Suprapubic skin (tissue), 4 donors: ENCODE results near the gene DSTN. TPM values are rescaled to one million over a fixed set of nuclear protein-coding genes. Genes with fewer than 3 reads are reported as not detected.
A peak's percentile ranks its signal among the peaks of the same experiment; 100 is the strongest.

Experiments used
- DNase-seq, 2 donors: peaks; one replicate each; pipeline ENCODE4 v3.0.0-alpha.2; 2019; ENCODE audit warnings: low spot score in 2 of 2
- H3K27ac ChIP-seq: fragments of 200-600 bp; sonication (generic); one replicate; pipeline ENCODE4 v1.5.1; 2019
- H3K27me3 ChIP-seq: fragments of 200-600 bp; sonication (generic); one replicate; pipeline ENCODE4 v1.5.1; 2019
- H3K36me3 ChIP-seq: fragments of 200-600 bp; sonication (generic); one replicate; pipeline ENCODE4 v1.5.1; 2019
- H3K4me1 ChIP-seq: fragments of 200-600 bp; sonication (generic); one replicate; pipeline ENCODE4 v1.5.1; 2019
- H3K4me3 ChIP-seq: fragments of 200-600 bp; sonication (generic); one replicate; pipeline ENCODE4 v1.5.1; 2019; ENCODE audit warnings: mild to moderate bottlenecking
- H3K9me3 ChIP-seq: fragments of 200-600 bp; sonication (generic); one replicate; pipeline ENCODE4 v1.5.1; 2019
- CTCF ChIP-seq, 2 donors: fragments of 200-600 bp in 1 of 2; fragments of 450-650 bp in 1 of 2; sonication (generic) in 1 of 2; IDR thresholded peaks; one replicate each; pipeline ENCODE4 v1.5.1; 2016 to 2019; ENCODE audit warnings: antibody characterized with exemption in 2 of 2, mild to moderate bottlenecking in 1 of 2, moderate library complexity in 1 of 2
- EP300 ChIP-seq: sonication (generic); formaldehyde crosslinking; IDR thresholded peaks from one replicate; pipeline ENCODE4 v1.6.1; 2017; ENCODE audit warnings: antibody characterized with exemption
- POLR2A ChIP-seq, 2 donors: fragments of 450-650 bp; IDR thresholded peaks; one replicate each; pipeline ENCODE4 v1.6.1; 2017; ENCODE audit warnings: antibody characterized with exemption in 2 of 2, mild to moderate bottlenecking in 2 of 2, moderate library complexity in 2 of 2
- POLR2AphosphoS5 ChIP-seq, 3 donors: sonication (generic); formaldehyde crosslinking; IDR thresholded peaks; one replicate each; pipeline ENCODE4 v1.6.1; 2017; ENCODE audit warnings: antibody characterized with exemption in 3 of 3
- whole genome bisulfite sequencing: methylation state at CpG from one replicate; pipeline ENCODE4 v1.1.5; 2018; 5-methylcytosine and 5-hydroxymethylcytosine counted together
- total RNA-seq, 4 donors: library from RNA; depleted of rRNA; stranded (reverse); fragments of >200 nt; gene quantifications; one replicate each; pipeline ENCODE4 v1.1.0, GENCODE V29; 2016

The DSTN gene
- total RNA-seq, 4 donors from 2014 or later, result 186 to 301 (median 258) TPM

- Histone ChIP-seq H3K36me3 (no peaks in the 10 kb centered on the region), H3K9me3 (no peaks in the 10 kb centered on the region), H3K27ac (peak overlapping the region; percentile 57), H3K4me1 (peaks cover 12% of the 10 kb centered on the region), H3K4me3 (no peak overlapping the region), H3K27me3 (no peaks in the 10 kb centered on the region)
- TF ChIP-seq POLR2A (IDR thresholded peaks at IDR 0.05) (no peak), CTCF (IDR thresholded peaks at IDR 0.05) (no peak), POLR2AphosphoS5 (IDR thresholded peaks at IDR 0.05) (no peak), EP300 (no peak)
- WGBS, result 54% methylated on average over 5 of the region's 5 CpGs
- DNase-seq, result no peak
Observed at GRCh38 chr20:17543531-17544131, 26.2 kb upstream of the DSTN start.

DNA sequence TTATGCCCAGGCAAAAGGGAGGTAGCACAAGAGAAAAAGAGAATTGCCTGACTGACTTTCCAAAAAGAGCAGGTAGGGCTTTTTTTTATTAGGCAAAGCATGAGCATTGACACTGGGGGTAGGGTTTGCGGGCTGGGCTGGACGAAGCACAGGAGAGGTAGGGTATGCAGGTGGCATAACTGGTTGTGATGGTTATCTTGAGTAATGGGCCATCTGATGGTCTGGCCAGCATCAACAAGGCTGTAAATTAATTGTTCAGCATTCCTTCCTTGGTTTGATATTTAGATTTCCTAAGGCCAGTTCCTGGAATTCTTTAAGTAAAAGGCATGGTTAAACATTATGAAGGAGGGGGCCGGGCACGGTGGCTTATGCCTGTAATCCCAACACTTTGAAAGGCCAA, 24.7 kb upstream of the DSTN start:
- WGBS, result 88% methylated on average over 4 of the region's 4 CpGs

GRCh38 chr20:17549131-17549530, 20.7 kb upstream of the DSTN start:
- H3K9me3 ChIP-seq, result no peaks in the 10 kb centered on the region
- H3K27ac ChIP-seq, result no peak overlapping the region
- WGBS, result 72% methylated on average over 4 of the region's 4 CpGs
- TF ChIP-seq POLR2A (IDR thresholded peaks at IDR 0.05) (no peak), EP300 (no peak), POLR2AphosphoS5 (IDR thresholded peaks at IDR 0.05) (no peak), CTCF (IDR thresholded peaks at IDR 0.05) (no peak)
- H3K27me3 ChIP-seq, result no peaks in the 10 kb centered on the region
- DNase-seq, result no peak
- no peaks in the 10 kb centered on the region for H3K36me3 ChIP-seq
- peaks cover under 1% of the 10 kb centered on the region for H3K4me1 ChIP-seq
- no peak overlapping the region for H3K4me3 ChIP-seq

More for the DNA sequence above, 24.7 kb upstream of the DSTN start:
- no peak overlapping the region for H3K4me3 ChIP-seq
- no peak for TF ChIP-seq CTCF (IDR thresholded peaks at IDR 0.05)
- TF ChIP-seq EP300, result no peak
- no peak for TF ChIP-seq POLR2A (IDR thresholded peaks at IDR 0.05)
- TF ChIP-seq POLR2AphosphoS5 (IDR thresholded peaks at IDR 0.05), result no peak
- no peak overlapping the region for H3K27ac ChIP-seq
- H3K4me1 ChIP-seq, result peaks cover 11% of the 10 kb centered on the region
- H3K27me3 ChIP-seq, result no peaks in the 10 kb centered on the region
- no peaks in the 10 kb centered on the region for H3K9me3 ChIP-seq
- no peaks in the 10 kb centered on the region for H3K36me3 ChIP-seq
- no peak for DNase-seq

- H3K9me3 ChIP-seq, result no peaks in the 10 kb centered on the region
- no peaks in the 10 kb centered on the region for H3K36me3 ChIP-seq
- 94% methylated on average over 3 of the region's 3 CpGs for WGBS
- H3K27me3 ChIP-seq, result no peaks in the 10 kb centered on the region
- TF ChIP-seq EP300, result no peak
- no peak for TF ChIP-seq CTCF (IDR thresholded peaks at IDR 0.05)
- no peak for TF ChIP-seq POLR2AphosphoS5 (IDR thresholded peaks at IDR 0.05)
- TF ChIP-seq POLR2A (IDR thresholded peaks at IDR 0.05), result no peak
- peaks cover 35% of the 10 kb centered on the region for H3K4me1 ChIP-seq
- DNase-seq, result no peak
- no peak overlapping the region for H3K27ac ChIP-seq
- H3K4me3 ChIP-seq, result no peak overlapping the region
Observed at GRCh38 chr20:17555106-17555505, 14.8 kb upstream of the DSTN start.

DNA sequence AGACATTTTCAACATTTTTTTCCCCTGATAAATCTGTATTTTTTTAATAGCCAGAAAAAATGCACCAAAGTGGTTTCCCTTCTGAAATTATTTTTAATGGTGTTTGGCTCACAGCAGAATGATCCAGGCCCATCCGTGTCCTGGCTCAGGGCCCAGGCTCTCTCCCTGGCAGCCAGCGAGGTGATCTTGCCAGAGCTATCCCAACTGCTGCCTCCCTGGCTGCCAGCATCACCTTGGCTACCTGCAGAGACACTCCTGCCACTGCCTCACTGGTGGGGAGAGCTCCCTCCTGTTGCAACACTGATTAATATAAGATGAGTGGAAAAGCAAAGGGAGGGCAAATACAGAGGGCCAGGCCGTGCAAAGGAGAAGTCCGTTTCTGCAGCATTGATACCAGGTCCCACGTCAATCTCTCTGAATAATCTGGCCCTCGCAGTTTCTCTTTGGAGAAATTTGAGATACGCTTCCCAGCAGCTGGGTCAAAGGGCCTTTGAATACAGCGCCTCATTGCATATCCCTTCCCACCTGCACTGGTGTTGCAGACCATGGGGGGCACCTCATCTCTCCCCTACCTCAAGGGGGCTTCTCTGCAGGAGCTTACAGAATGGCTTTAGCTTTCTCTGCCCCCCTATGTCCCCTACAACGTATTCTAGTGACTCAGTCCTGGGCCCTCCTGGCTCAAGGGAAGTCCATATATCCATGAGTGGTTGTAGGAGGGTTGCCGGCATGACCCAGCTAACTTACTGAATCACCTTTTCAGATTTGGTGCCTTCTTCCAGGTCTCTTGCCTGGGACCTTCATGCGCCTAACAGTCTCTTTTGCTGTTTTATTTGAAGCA, 12.8 kb upstream of the DSTN start:
- Histone ChIP-seq H3K36me3 (no peaks in the 10 kb centered on the region), H3K9me3 (no peaks in the 10 kb centered on the region), H3K27ac (peak overlapping the region; percentile 90), H3K27me3 (no peaks in the 10 kb centered on the region), H3K4me3 (peak overlapping the region; percentile 19), H3K4me1 (peaks cover 35% of the 10 kb centered on the region)
- peak; percentile 86 to 88 for DNase-seq
- 35% methylated on average over 11 of the region's 11 CpGs for WGBS
- TF ChIP-seq POLR2A (IDR thresholded peaks at IDR 0.05), result no peak
- TF ChIP-seq POLR2AphosphoS5 (IDR thresholded peaks at IDR 0.05), result peak in 1 of 3 donors; percentile 55
